Measurements from ENCODE around the gene TPPP2. TPM values are rescaled to one million over a fixed set of nuclear protein-coding genes. Genes with fewer than 3 reads are reported as not detected.
"Not testable (repeated sequence)": the region's sequence is repeated elsewhere in the genome, so short reads cannot be mapped to it uniquely, and the experiment has no call there.

TPPP2 gene
- total and polyA plus RNA-seq, 2 donors (not counting 1 experiment from before 2014, with no cell fraction given), result not detected

GRCh38 chr14:20982646-20983369 is 47.2 kb upstream of the TPPP2 start:
- no peak overlapping the region for H3K4me3 ChIP-seq (ENCODE audit: control extremely low read depth in 1 of 5, extremely low read depth in 1 of 5, insufficient read depth in 1 of 5, low read depth in 2 of 5, low read length in 4 of 5)
- H3K9me3 ChIP-seq (ENCODE audit: control extremely low read depth in 1 of 3, control insufficient read depth in 2 of 3, insufficient read depth in 1 of 3, low read length in 2 of 3), result no peaks in the 10 kb centered on the region
- DNase-seq (no peak), ATAC-seq (ENCODE audit: low read depth) (no peak)
- TF ChIP-seq EZH2 (IDR thresholded peaks at IDR 0.05; ENCODE audit: borderline replicate concordance, insufficient read depth, low read depth, low read length, poor library complexity, severe bottlenecking) (no peak), CTCF (IDR thresholded peaks at IDR 0.05) (no peak)
- Mint-ChIP-seq H3K27me3 (peaks cover 20% of the 10 kb centered on the region), H3K27ac (no peak overlapping the region), H3K4me3 (no peak overlapping the region), H3K9me3 (ENCODE audit: insufficient read depth) (no peaks in the 10 kb centered on the region), H3K4me1 (peaks cover 3% of the 10 kb centered on the region)
- no peak overlapping the region for H2AFZ ChIP-seq (ENCODE audit: insufficient read depth, low read depth, low read length, poor library complexity, severe bottlenecking)
- no peak overlapping the region for H3K9ac ChIP-seq (ENCODE audit: low read length)
- no peaks in the 10 kb centered on the region for H3K79me2 ChIP-seq (ENCODE audit: control insufficient read depth, insufficient read depth, low read length)
- no CpG with 5 or more reads among the region's 2 CpGs for WGBS (ENCODE audit: insufficient coverage)
- POLR2A ChIA-PET, result interaction anchor here (0.7 to 0.8 kb wide), 2 partner anchors 12 to 648 kb away, joined by 3 to 4 read pairs; no protein-coding TSS in a partner anchor
- peaks cover 0 to 6% (median 3%) of the 10 kb centered on the region in 4 experiments for H3K27me3 ChIP-seq (replicated peaks in 1 of 4; ENCODE audit: control extremely low read depth in 1 of 4, control insufficient read depth in 3 of 4, insufficient read depth in 4 of 4, low read length in 3 of 4)
- no peaks in the 10 kb centered on the region for H3K4me1 ChIP-seq (ENCODE audit: control insufficient read depth in 2 of 2, insufficient read depth in 2 of 2, low read length in 2 of 2)
- no peak overlapping the region for H3K4me2 ChIP-seq (replicated peaks; ENCODE audit: low read depth, low read length, poor library complexity, severe bottlenecking)
- H3K27ac ChIP-seq (ENCODE audit: low read length in 2 of 2), result no peak overlapping the region
- no peaks in the 10 kb centered on the region for H3K36me3 ChIP-seq (replicated peaks in 1 of 2; ENCODE audit: control extremely low read depth in 1 of 2, control insufficient read depth in 1 of 2, extremely low read depth in 1 of 2, insufficient read depth in 2 of 2, low read length in 1 of 2)
- CTCF ChIA-PET, result interaction anchor here (1.0 to 6.2 kb wide), 3 partner anchors 9 to 57 kb away, joined by 3 to 51 read pairs (median 4); no protein-coding TSS in a partner anchor
- intact Hi-C loops (cut with micrococcal nuclease), result no loop called here
- no peaks in the 10 kb centered on the region for H4K20me1 ChIP-seq (ENCODE audit: control insufficient read depth, insufficient read depth, low read length, poor library complexity, severe bottlenecking)

GRCh38 chr14:20985650-20986049 is 44.4 kb upstream of the TPPP2 start:
- CTCF ChIA-PET, result interaction anchor here (0.9 to 6.2 kb wide), 2 partner anchors 14 to 29 kb away, joined by 3 to 51 read pairs; no protein-coding TSS in a partner anchor
- POLR2A ChIA-PET, result interaction anchor here (0.5 to 0.7 kb wide), 2 partner anchors 12 to 115 kb away, joined by 3 to 4 read pairs; no protein-coding TSS in a partner anchor

More at GRCh38 chr14:20985650-20986049, 44.4 kb upstream of the TPPP2 start:
- H3K4me2 ChIP-seq (replicated peaks; ENCODE audit: low read depth, low read length, poor library complexity, severe bottlenecking); DNase-seq; H3K79me2 ChIP-seq (ENCODE audit: control insufficient read depth, insufficient read depth, low read length); H4K20me1 ChIP-seq (ENCODE audit: control insufficient read depth, insufficient read depth, low read length, poor library complexity, severe bottlenecking); H3K27ac Mint-ChIP-seq; ATAC-seq (ENCODE audit: low read depth); H3K9me3 Mint-ChIP-seq (ENCODE audit: insufficient read depth); H3K36me3 ChIP-seq (replicated peaks in 1 of 2; ENCODE audit: control extremely low read depth in 1 of 2, control insufficient read depth in 1 of 2, extremely low read depth in 1 of 2, insufficient read depth in 2 of 2, low read length in 1 of 2); H3K4me3 Mint-ChIP-seq; H3K27me3 Mint-ChIP-seq; H3K9ac ChIP-seq (ENCODE audit: low read length); H3K9me3 ChIP-seq (ENCODE audit: control extremely low read depth in 1 of 3, control insufficient read depth in 2 of 3, insufficient read depth in 1 of 3, low read length in 2 of 3); H2AFZ ChIP-seq (ENCODE audit: insufficient read depth, low read depth, low read length, poor library complexity, severe bottlenecking); intact Hi-C loops (cut with micrococcal nuclease); H3K4me3 ChIP-seq (ENCODE audit: control extremely low read depth in 1 of 5, extremely low read depth in 1 of 5, insufficient read depth in 1 of 5, low read depth in 2 of 5, low read length in 4 of 5); H3K27me3 ChIP-seq (replicated peaks in 1 of 4; ENCODE audit: control extremely low read depth in 1 of 4, control insufficient read depth in 3 of 4, insufficient read depth in 4 of 4, low read length in 3 of 4); H3K27ac ChIP-seq (ENCODE audit: low read length in 2 of 2): not testable (repeated sequence)
- WGBS (ENCODE audit: insufficient coverage), result 89% methylated on average over 4 of the region's 4 CpGs
- peaks cover 5 to 12% of the 10 kb centered on the region in 2 donors for H3K4me1 ChIP-seq (ENCODE audit: control insufficient read depth in 2 of 2, insufficient read depth in 2 of 2, low read length in 2 of 2)
- peaks cover 14% of the 10 kb centered on the region for H3K4me1 Mint-ChIP-seq

All from B cell (primary cell).